Measurements from ENCODE around the gene LIMS1.

The LIMS1 gene

GRCh38 chr2:108615480-108616090 is 81.3 kb downstream of the LIMS1 start:
- DNase-seq (ENCODE audit: low read depth) = no peak

- no peak for DNase-seq (ENCODE audit: low read depth)
Measured at GRCh38 chr2:108616318-108616717, 82.0 kb downstream of the LIMS1 start.

GRCh38 chr2:108616751-108617161 is 82.5 kb downstream of the LIMS1 start:
- no peak for DNase-seq (ENCODE audit: low read depth)

GRCh38 chr2:108617617-108618016 is 83.3 kb downstream of the LIMS1 start:
- no peak for DNase-seq (ENCODE audit: low read depth)

- DNase-seq (ENCODE audit: low read depth) = no peak
Measured at GRCh38 chr2:108619925-108620620, 85.8 kb downstream of the LIMS1 start.

- no peak for DNase-seq (ENCODE audit: low read depth)
Measured at GRCh38 chr2:108620656-108621055, 86.4 kb downstream of the LIMS1 start.

- DNase-seq (ENCODE audit: low read depth) = no peak
Measured at GRCh38 chr2:108621087-108621559, 86.9 kb downstream of the LIMS1 start.

- DNase-seq (ENCODE audit: low read depth) = no peak
Measured at GRCh38 chr2:108621687-108622681, 87.7 kb downstream of the LIMS1 start.

GRCh38 chr2:108623616-108624015 is 89.3 kb downstream of the LIMS1 start:
- DNase-seq (ENCODE audit: low read depth) = no peak

GRCh38 chr2:108625186-108625827 is 91.0 kb downstream of the LIMS1 start:
- DNase-seq (ENCODE audit: low read depth) = no peak

- no peak for DNase-seq (ENCODE audit: low read depth)
Measured at GRCh38 chr2:108625828-108626195, 91.5 kb downstream of the LIMS1 start.

GRCh38 chr2:108626995-108627394 is 92.7 kb downstream of the LIMS1 start:
- DNase-seq (ENCODE audit: low read depth) = no peak

GRCh38 chr2:108627911-108628567 is 93.8 kb downstream of the LIMS1 start:
- DNase-seq (ENCODE audit: low read depth) = no peak

- DNase-seq (ENCODE audit: low read depth) = no peak
Measured at GRCh38 chr2:108628936-108629335, 94.7 kb downstream of the LIMS1 start.

GRCh38 chr2:108629417-108629816 is 95.1 kb downstream of the LIMS1 start:
- DNase-seq (ENCODE audit: low read depth) = no peak

- DNase-seq (ENCODE audit: low read depth) = no peak
Measured at GRCh38 chr2:108630567-108631405, 96.5 kb downstream of the LIMS1 start.

GRCh38 chr2:108632332-108633160 is 98.3 kb downstream of the LIMS1 start:
- DNase-seq (ENCODE audit: low read depth) = no peak

GRCh38 chr2:108633409-108633808 is 99.1 kb downstream of the LIMS1 start:
- no peak for DNase-seq (ENCODE audit: low read depth)

- DNase-seq (ENCODE audit: low read depth) = no peak
Measured at GRCh38 chr2:108634011-108634410, 99.7 kb downstream of the LIMS1 start.
